NCI-H187 treated with DMSO at 0.1 percent for 48 hours (cell line): ENCODE measurements around the gene HECTD2.
"Not testable (repeated sequence)": the region's sequence is repeated elsewhere in the genome, so short reads cannot be mapped to it uniquely, and the experiment has no call there.

Experiments
- DNase-seq: peaks from one replicate; lab custom pipeline; 2025; lab: John Stamatoyannopoulos, UW

Gene HECTD2, protein sequence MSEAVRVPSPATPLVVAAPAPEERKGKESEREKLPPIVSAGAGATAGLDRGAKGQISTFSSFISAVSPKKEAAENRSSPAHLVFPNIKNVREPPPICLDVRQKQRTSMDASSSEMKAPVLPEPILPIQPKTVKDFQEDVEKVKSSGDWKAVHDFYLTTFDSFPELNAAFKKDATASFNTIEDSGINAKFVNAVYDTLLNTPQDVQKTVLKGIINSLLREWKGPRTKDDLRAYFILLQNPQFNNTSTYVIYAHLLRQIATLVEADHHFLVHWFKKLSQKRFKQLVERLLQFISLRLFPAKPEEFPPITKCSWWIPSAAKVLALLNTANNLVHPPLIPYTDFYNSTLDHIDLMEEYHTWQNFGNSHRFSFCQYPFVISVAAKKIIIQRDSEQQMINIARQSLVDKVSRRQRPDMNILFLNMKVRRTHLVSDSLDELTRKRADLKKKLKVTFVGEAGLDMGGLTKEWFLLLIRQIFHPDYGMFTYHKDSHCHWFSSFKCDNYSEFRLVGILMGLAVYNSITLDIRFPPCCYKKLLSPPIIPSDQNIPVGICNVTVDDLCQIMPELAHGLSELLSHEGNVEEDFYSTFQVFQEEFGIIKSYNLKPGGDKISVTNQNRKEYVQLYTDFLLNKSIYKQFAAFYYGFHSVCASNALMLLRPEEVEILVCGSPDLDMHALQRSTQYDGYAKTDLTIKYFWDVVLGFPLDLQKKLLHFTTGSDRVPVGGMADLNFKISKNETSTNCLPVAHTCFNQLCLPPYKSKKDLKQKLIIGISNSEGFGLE

DNA sequence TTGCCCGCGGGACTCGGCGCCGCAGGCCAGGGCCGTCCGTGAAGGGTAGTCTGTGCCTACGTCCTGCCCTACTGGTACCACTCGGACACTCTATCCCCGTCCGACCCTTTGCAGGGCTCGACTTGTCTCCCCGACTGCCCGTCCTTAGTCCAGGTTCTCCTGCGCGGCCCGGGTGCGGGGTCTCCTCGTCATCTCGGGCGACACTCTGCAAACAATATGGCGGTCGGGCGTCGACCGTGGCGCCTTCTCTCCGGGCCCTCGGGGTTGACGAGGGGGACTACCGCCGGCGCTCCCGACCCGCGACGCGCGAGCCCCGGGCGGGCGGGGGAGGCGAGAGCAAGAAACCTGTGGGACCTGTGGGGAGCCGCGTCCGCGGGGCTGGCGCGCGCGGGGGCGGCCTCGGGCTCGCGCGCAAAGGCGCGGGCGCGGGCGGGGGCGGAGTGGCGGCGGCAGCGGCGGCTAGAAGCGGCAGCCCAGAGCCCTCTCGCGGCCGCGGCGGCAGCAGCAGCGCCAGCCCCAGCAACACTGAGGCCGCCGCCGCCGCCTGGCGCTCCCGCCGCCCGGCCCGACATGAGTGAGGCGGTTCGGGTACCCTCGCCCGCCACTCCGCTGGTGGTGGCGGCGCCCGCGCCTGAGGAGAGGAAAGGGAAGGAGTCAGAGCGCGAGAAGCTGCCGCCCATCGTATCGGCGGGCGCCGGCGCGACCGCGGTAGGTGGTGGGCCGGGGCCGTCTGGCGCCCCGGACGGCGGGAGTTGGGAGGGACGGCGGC is at the start of gene HECTD2:
TSS of gene HECTD2 (plus strand) at position 476 of the 769 bp plus-strand sequence. CDS start at position 571, 95 bp downstream.
- no peak for DNase-seq

DNA sequence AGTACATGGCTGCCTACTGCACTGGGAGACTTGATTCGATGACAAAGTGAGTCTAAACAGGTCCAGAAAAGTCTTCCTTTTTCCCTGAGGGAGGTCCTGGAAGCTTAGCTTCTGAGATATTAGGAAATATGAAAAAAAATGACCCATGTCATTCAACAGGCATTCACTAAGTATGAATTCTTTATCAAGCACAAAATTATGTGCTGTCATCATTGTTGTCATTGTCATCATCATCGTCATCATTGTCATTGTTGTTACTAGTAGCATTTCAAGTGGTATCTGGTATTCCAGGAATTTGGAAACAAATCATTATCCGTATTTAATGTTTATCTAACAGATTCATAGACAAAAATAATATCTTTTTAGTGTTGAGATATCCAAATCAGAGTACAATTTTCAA is 49.7 kb upstream of the HECTD2 start:
- no peak for DNase-seq

GRCh38 chr10:91365519-91365918 is 44.6 kb upstream of the HECTD2 start:
- not testable (repeated sequence) for DNase-seq

DNA sequence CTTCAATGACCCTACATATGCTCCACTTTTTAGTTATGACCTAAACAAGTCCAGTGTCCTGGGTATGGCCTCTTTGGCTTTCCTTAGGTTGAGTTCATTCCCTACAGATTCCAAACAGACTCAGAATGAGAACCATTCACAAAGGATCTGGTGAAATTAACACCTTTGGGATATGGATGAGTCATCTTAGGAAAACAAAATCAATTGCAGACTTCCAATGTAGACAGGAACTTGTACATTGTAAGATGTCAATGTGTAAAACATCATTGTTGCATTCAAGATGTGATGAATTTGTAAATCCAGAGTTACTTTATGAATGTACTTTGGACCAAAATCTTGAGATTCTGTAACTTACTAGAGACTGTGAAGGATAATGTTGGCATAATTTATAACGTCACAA is 43.4 kb upstream of the HECTD2 start:
- DNase-seq = no peak

DNA sequence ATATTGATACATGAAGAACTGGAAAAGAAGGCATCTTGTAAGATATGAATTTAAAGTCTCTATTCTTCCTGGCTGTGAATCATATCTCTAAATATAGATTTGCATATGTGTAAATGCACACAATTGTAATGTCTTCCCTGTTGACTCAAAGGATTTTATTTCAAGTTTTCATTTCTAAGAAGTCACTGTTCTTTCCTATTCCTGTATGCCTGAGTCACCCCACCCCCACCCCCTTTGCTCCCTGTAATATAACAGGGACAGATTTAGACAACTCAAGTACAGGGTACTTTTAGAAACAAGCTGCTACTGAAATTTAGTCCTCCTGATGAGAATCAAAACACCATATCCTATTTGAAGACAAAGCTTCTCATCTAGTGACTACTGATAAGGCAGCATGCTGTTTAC is 43.0 kb upstream of the HECTD2 start:
- no peak for DNase-seq

- no peak for DNase-seq
These were observed 42.6 kb upstream of the HECTD2 start for GRCh38 chr10:91367558-91367957.

DNA sequence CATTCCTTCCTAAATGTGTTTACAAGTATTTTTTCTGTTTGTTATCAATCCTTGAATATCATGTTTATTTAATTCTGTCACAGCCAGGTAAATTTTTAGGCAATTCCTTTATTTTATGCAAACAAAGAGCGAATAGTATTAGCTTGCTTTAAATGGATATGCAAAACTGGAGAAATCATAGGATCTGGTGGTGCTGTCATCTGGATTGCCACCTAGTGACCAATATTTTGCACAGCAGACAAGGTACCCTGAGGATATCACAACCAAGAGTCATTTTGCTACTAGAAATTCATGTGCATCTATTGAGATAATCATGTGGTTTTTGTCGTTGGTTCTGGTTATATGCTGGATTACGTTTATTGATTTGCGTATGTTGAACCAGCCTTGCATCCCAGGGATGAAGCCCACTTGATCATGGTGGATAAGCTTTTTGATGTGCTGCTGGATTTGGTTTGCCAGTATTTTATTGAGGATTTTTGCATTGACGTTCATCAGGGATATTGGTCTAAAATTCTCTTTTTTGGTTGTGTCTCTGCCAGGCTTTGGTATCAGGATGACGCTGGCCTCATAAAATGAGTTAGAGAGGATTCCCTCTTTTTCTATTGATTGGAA is 40.1 kb upstream of the HECTD2 start:
- DNase-seq = not testable (repeated sequence)

- no peak for DNase-seq
These were observed 36.1 kb upstream of the HECTD2 start for GRCh38 chr10:91374052-91374451.

GRCh38 chr10:91378061-91378460 is 32.1 kb upstream of the HECTD2 start:
- no peak for DNase-seq

DNA sequence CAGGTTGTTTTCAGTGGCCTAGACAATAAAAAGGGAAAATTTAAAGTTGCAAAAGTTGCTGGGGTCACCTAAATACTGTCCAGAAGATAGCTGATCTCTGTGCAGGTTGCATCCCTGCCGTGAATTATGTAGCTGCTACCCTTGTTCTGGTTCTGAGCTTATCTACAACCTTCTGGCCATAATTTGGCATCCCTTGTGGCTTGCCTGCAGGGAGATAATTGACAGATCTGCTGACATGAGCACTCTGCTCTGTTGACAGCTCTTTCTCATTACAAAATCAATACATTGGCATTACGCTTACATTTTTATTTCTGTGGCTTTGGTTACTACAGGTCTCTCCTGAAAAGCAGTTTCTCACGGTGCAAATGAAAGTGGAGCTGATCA is 29.3 kb upstream of the HECTD2 start:
- DNase-seq = no peak

GRCh38 chr10:91381257-91381891 is 28.8 kb upstream of the HECTD2 start:
- DNase-seq = no peak

DNA sequence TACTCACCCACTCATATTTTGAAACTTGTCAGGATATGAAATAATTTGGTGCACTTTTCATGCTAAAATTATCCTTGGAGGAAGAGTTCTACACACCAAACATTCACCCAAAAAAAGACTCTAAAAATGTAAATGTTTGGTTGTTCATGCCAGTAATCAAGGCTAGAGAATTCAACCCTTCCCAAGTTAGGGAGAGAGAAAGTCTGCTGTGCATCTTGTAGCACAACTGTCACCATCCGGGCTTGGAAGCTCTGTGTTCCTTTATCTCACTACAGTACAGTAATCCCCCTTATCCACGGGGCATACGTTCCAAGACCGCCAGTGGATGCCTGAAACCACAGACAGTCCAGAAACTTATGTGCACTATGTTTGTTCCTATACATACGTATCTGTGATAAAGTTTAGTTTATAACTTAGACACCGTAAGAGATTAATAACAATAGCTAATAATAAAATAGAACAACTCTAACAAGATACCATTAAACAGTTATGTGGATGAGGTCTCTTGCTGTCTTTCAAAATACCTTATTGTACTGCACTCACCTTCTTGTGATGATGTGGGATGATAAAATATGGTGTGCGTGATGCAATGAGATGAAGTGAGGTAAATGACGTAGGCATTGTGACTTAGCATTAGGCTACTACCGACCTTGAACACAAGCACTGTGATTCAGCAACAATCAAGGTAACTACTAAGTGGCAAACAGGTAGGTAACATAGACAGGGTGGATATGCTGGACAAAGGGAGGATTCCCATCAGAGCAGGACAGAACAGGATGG is 24.6 kb upstream of the HECTD2 start:
- no peak for DNase-seq

DNA sequence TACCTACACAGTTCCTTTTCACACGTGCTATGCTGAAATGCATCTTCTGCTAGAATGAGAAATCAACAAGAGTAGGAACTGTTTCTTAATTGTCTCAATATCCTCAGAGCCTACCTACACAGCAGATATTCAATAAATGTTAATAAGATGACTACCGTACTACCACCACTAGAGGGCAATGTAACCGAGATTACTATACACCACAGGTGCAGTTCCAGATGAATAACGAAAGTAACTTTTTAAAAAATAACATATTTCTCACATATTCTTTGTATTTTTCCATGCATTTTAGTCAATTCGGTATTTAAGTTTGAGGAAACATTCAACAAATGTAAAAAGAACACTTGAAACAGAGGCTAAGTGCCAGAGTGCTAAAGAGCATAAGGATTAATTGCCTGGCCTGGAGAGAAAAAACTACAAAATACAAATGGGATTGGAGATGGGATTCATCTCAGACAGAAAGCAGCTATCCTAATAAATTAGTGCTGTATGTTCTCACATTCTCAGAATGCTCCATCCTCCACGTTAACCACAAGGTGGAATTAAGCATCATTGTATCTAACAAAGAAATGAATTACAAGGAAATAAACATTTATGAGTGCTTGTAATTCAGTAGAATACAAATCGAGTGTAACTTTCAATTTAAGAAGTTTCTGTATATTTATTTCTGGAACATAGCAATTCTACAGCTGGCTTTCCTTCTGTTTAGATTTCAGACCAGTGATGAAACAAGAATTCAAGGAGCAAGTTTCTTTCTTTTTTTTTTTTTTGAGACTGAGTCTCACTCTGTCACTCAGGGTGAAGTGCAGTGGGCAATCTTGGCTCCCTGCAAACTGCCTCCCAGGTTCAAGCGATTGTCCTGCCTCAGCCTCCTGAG is 20.3 kb upstream of the HECTD2 start:
- no peak for DNase-seq

GRCh38 chr10:91390513-91390825 is 19.7 kb upstream of the HECTD2 start:
- not testable (repeated sequence) for DNase-seq

DNA sequence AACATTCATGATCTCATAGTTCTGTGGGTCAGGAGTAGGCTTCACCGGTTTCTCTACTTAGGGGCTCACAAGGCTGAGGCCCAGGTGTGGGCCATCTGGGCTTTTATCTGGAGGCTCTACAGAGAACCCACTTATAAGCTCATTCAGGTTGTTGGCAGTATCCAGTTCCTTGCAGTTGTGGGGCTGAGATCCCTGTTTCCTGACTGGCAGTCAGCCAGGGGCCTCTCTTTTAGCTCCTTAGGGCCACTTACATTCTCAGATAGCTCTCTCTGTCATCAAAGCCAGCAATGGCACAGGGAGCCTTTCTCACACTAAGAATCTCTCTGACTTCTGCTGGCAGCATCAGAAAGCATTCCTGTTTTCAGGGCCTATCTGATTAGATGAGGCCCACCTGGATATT is 18.2 kb upstream of the HECTD2 start:
- DNase-seq = no peak

- no peak for DNase-seq
These were observed 3.8 kb upstream of the HECTD2 start for GRCh38 chr10:91406322-91406721.

DNA sequence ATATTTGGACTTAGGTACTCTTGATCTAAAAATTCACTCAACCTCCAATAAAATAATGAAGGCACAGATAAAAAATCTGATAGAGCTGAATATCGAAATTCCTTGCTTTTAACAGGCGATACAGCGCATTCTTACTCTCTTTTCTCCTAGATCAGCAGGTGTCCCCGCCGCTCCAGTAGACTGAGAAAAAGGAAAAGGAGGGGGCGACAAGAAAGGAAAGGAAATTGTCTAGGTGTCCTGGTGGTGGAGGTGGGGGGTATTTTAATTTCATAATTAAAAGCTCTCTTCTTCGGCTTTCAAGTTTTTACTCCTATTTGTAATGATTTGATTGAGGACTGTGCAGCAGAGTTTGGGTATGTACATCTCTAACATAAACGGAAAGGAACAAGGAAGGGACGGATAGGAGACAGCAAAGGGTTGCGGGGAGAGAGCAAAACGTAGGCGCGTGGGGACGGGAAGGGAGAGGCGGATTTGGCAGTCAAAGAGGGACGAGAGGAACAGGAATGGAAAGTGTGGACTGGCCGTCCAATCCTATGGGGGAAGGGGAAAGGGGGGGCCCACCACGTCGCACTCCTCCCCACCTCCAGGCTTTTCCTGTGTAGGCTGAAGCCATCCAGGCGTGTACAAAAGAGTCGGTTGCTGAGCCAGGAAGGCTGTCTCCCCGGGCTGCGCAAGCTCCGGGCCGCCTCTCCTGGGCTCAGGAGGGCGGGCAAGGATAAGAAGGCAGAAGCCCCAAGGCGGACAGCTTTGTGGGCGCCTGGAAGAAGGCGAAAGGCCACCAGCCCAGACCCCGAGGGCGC is 875 bp upstream of the HECTD2 start:
- peak; percentile 3 for DNase-seq

- DNase-seq = no peak
These were observed 661 bp downstream of the HECTD2 start for GRCh38 chr10:91410638-91411371.
